Tibial nerve (tissue), 4 donors: ENCODE results near the gene CLCN2. TPM values are rescaled to one million over a fixed set of nuclear protein-coding genes. Genes with fewer than 3 reads are reported as not detected.

ENCODE experiments used
- DNase-seq, 2 donors: peaks; one replicate each; pipeline ENCODE4 v3.0.0-alpha.2; 2019; ENCODE audit warnings: low spot score in 2 of 2
- H3K27ac ChIP-seq, 4 donors: fragments of 200-600 bp; sonication (generic) in 3 of 4; one replicate each; pipeline ENCODE4 v1.5.1; 2017 to 2019; ENCODE audit warnings: mild to moderate bottlenecking in 1 of 4
- H3K27me3 ChIP-seq, 2 donors: fragments of 200-600 bp; sonication (generic) in 1 of 2; one replicate each; pipeline versions ENCODE4 v1.5.1 to v1.6.0; 2017 to 2019
- H3K36me3 ChIP-seq, 3 donors: fragments of 200-600 bp; sonication (generic); one replicate each; pipeline ENCODE4 v1.5.1; 2018 to 2019
- H3K4me1 ChIP-seq, 4 donors: fragments of 200-600 bp; sonication (generic) in 3 of 4; one replicate each; pipeline ENCODE4 v1.5.1; 2017 to 2019
- H3K4me3 ChIP-seq, 4 donors: fragments of 200-600 bp; sonication (generic) in 3 of 4; one replicate each; pipeline ENCODE4 v1.5.1; 2017 to 2019; ENCODE audit warnings: mild to moderate bottlenecking in 1 of 4, moderate library complexity in 1 of 4
- H3K9me3 ChIP-seq, 4 donors: fragments of 200-600 bp; sonication (generic) in 3 of 4; one replicate each; pipeline ENCODE4 v1.5.1; 2017 to 2019
- CTCF ChIP-seq, 5 experiments: fragments of 200-600 bp in 3 of 5; fragments of 450-650 bp in 2 of 5; sonication (generic) in 3 of 5; IDR thresholded peaks; one replicate each; pipeline ENCODE4 v1.5.1; 2016 to 2019; ENCODE audit warnings: antibody characterized with exemption in 5 of 5, mild to moderate bottlenecking in 3 of 5, moderate library complexity in 2 of 5
- EP300 ChIP-seq, 2 donors: sonication (generic); formaldehyde crosslinking; IDR thresholded peaks; one replicate each; pipeline ENCODE4 v1.6.1; 2017; ENCODE audit warnings: antibody characterized with exemption in 2 of 2, mild to moderate bottlenecking in 1 of 2
- POLR2A ChIP-seq, 2 donors: fragments of 450-650 bp; IDR thresholded peaks; one replicate each; pipeline ENCODE4 v1.6.1; 2017; ENCODE audit warnings: antibody characterized with exemption in 2 of 2, mild to moderate bottlenecking in 2 of 2, moderate library complexity in 2 of 2
- WGBS, 2 donors: methylation state at CpG; one replicate each; pipeline ENCODE4 v1.1.5; 2018; 5-methylcytosine and 5-hydroxymethylcytosine counted together
- total RNA-seq, 4 donors: library from RNA; depleted of rRNA; stranded (reverse); fragments of >200 nt; gene quantifications; one replicate each; pipeline ENCODE4 v1.1.0, GENCODE V29; 2016

Gene CLCN2
- total RNA-seq, 4 donors from 2014 or later, result 51.3 to 86.3 (median 54.9) TPM

- DNase-seq, result no peak
- TF ChIP-seq CTCF (IDR thresholded peaks at IDR 0.05), result no peak
- no peak for TF ChIP-seq EP300 (IDR thresholded peaks at IDR 0.05)
- no peak for TF ChIP-seq POLR2A (IDR thresholded peaks at IDR 0.05)
- Histone ChIP-seq H3K27ac (peak overlapping the region; percentile 92 to 100 (median 98)), H3K4me3 (peak overlapping the region; percentile 65 to 98 (median 93)), H3K36me3 (peaks cover 0 to 42% (median 0%) of the 10 kb centered on the region in 3 donors), H3K4me1 (peaks cover 0 to 59% (median 27%) of the 10 kb centered on the region in 4 donors), H3K9me3 (no peaks in the 10 kb centered on the region), H3K27me3 (no peaks in the 10 kb centered on the region)
- WGBS, 2 donors, result 4 to 18% methylated on average over 7 to 24 of the region's 24 CpGs
Measured at GRCh38 chr3:184360929-184361531, 375 bp downstream of the CLCN2 start.

- H3K4me3 ChIP-seq, result peak overlapping the region; percentile 65 to 98 (median 93)
- DNase-seq, result no peak
- TF ChIP-seq EP300 (IDR thresholded peaks at IDR 0.05) (no peak), CTCF (IDR thresholded peaks at IDR 0.05) (no peak), POLR2A (IDR thresholded peaks at IDR 0.05) (no peak)
- WGBS, 2 donors, result 40 to 43% methylated on average over 12 of the region's 12 CpGs
- no peaks in the 10 kb centered on the region for H3K27me3 ChIP-seq
- H3K27ac ChIP-seq, result peak overlapping the region; percentile 92 to 100 (median 98)
- peaks cover 0 to 44% (median 0%) of the 10 kb centered on the region in 3 donors for H3K36me3 ChIP-seq
- no peaks in the 10 kb centered on the region for H3K9me3 ChIP-seq
- H3K4me1 ChIP-seq, result peaks cover 0 to 67% (median 27%) of the 10 kb centered on the region in 4 donors
Measured at GRCh38 chr3:184360070-184360928, 1.1 kb downstream of the CLCN2 start.

GRCh38 chr3:184359610-184360009 lies 1.8 kb downstream of the CLCN2 start:
- H3K9me3 ChIP-seq, result no peaks in the 10 kb centered on the region
- H3K27me3 ChIP-seq, result no peaks in the 10 kb centered on the region
- TF ChIP-seq EP300 (IDR thresholded peaks at IDR 0.05), result no peak
- no peak for TF ChIP-seq POLR2A (IDR thresholded peaks at IDR 0.05)
- peaks cover 0 to 69% (median 25%) of the 10 kb centered on the region in 4 donors for H3K4me1 ChIP-seq
- H3K36me3 ChIP-seq, result peaks cover 0 to 44% (median 0%) of the 10 kb centered on the region in 3 donors
- 38 to 50% methylated on average over 8 to 9 of the region's 9 CpGs for WGBS, 2 donors
- no peak for DNase-seq
- peak overlapping the region; percentile 57 to 100 (median 94) for H3K27ac ChIP-seq
- H3K4me3 ChIP-seq, result peak overlapping the region; percentile 65 to 98 (median 93)

GRCh38 chr3:184358921-184359350 lies 2.5 kb downstream of the CLCN2 start:
- Histone ChIP-seq H3K4me1 (peaks cover 0 to 66% (median 21%) of the 10 kb centered on the region in 4 donors), H3K36me3 (peaks cover 0 to 46% (median 0%) of the 10 kb centered on the region in 3 donors), H3K27ac (peak overlapping the region in 3 of 4 donors; percentile 21 to 100 (median 92)), H3K4me3 (peak overlapping the region in 1 of 4 donors; percentile 65), H3K9me3 (no peaks in the 10 kb centered on the region), H3K27me3 (no peaks in the 10 kb centered on the region)
- WGBS, 2 donors, result 52 to 54% methylated on average over 14 of the region's 14 CpGs
- DNase-seq, result no peak
- TF ChIP-seq CTCF (IDR thresholded peaks at IDR 0.05), result no peak
- peak in 1 of 2 donors; percentile 54 for TF ChIP-seq EP300 (IDR thresholded peaks at IDR 0.05)

- H3K4me1 ChIP-seq, result peaks cover 0 to 60% (median 16%) of the 10 kb centered on the region in 4 donors
- H3K4me3 ChIP-seq, result peak overlapping the region in 1 of 4 donors; percentile 65
- WGBS, 2 donors, result 85 to 93% methylated on average over 12 of the region's 12 CpGs
- no peaks in the 10 kb centered on the region for H3K9me3 ChIP-seq
- peak overlapping the region in 2 of 4 donors; percentile 92 to 100 for H3K27ac ChIP-seq
- H3K36me3 ChIP-seq, result peaks cover 0 to 53% (median 0%) of the 10 kb centered on the region in 3 donors
- H3K27me3 ChIP-seq, result no peaks in the 10 kb centered on the region
- no peak for DNase-seq
- TF ChIP-seq CTCF (IDR thresholded peaks at IDR 0.05), result no peak
- no peak for TF ChIP-seq EP300 (IDR thresholded peaks at IDR 0.05)
Measured at GRCh38 chr3:184358124-184358767, 3.2 kb downstream of the CLCN2 start.
